Stimulated activated naive CD8-positive, alpha-beta T cell treated with anti-CD3 and anti-CD28 coated beads, Interleukin-15, Interleukin-2, amounts not matched to agents 100 ng/mL and 50 ng/mL, for 24 hours (primary cell): ENCODE data around the gene CABLES1.

Source experiments
- H3K27ac Mint-ChIP-seq: one replicate; pipeline ENCODE4 v1.8.0; 2021; ENCODE audit warnings: mild to moderate bottlenecking, mixed read lengths
- H3K27me3 Mint-ChIP-seq: one replicate; pipeline ENCODE4 v1.8.0; 2021; ENCODE audit warnings: mixed read lengths
- H3K36me3 Mint-ChIP-seq: one replicate; pipeline ENCODE4 v1.8.0; 2021; ENCODE audit warnings: low read depth, mixed read lengths
- H3K4me1 Mint-ChIP-seq: one replicate; pipeline ENCODE4 v1.8.0; 2021; ENCODE audit warnings: low read depth, mixed read lengths
- H3K4me3 Mint-ChIP-seq: one replicate; pipeline ENCODE4 v1.8.0; 2021; ENCODE audit warnings: mild to moderate bottlenecking, mixed read lengths
- H3K9me3 Mint-ChIP-seq: one replicate; pipeline ENCODE4 v1.8.0; 2021; ENCODE audit warnings: mixed read lengths

Gene CABLES1

GRCh38 chr18:23201741-23202140 lies 66.5 kb downstream of the CABLES1 start:
- peaks cover 8% of the 10 kb centered on the region for H3K27me3 Mint-ChIP-seq
- H3K4me1 Mint-ChIP-seq = peaks cover 29% of the 10 kb centered on the region
- peaks cover 6% of the 10 kb centered on the region for H3K9me3 Mint-ChIP-seq
- no peak overlapping the region for H3K4me3 Mint-ChIP-seq
- H3K36me3 Mint-ChIP-seq = peaks cover 14% of the 10 kb centered on the region
- H3K27ac Mint-ChIP-seq = no peak overlapping the region

- peaks cover 14% of the 10 kb centered on the region for H3K9me3 Mint-ChIP-seq
- H3K4me1 Mint-ChIP-seq = peaks cover 52% of the 10 kb centered on the region
- no peak overlapping the region for H3K27ac Mint-ChIP-seq
- H3K36me3 Mint-ChIP-seq = peaks cover 17% of the 10 kb centered on the region
- H3K27me3 Mint-ChIP-seq = peaks cover 8% of the 10 kb centered on the region
- no peak overlapping the region for H3K4me3 Mint-ChIP-seq
Observed at GRCh38 chr18:23203891-23204432, 68.7 kb downstream of the CABLES1 start.

- Mint-ChIP-seq H3K27ac (no peak overlapping the region), H3K27me3 (peaks cover 8% of the 10 kb centered on the region), H3K4me1 (peaks cover 59% of the 10 kb centered on the region), H3K4me3 (no peak overlapping the region), H3K9me3 (peaks cover 14% of the 10 kb centered on the region), H3K36me3 (peaks cover 18% of the 10 kb centered on the region)
Observed at GRCh38 chr18:23204589-23205235, 69.4 kb downstream of the CABLES1 start.

GRCh38 chr18:23205980-23206379 lies 70.7 kb downstream of the CABLES1 start:
- H3K36me3 Mint-ChIP-seq = peaks cover 18% of the 10 kb centered on the region
- peak overlapping the region; percentile 97 for H3K27ac Mint-ChIP-seq
- H3K4me3 Mint-ChIP-seq = peak overlapping the region; percentile 40
- H3K27me3 Mint-ChIP-seq = peaks cover 8% of the 10 kb centered on the region
- peaks cover 66% of the 10 kb centered on the region for H3K4me1 Mint-ChIP-seq
- H3K9me3 Mint-ChIP-seq = peaks cover 14% of the 10 kb centered on the region

GRCh38 chr18:23207191-23207955 lies 72.1 kb downstream of the CABLES1 start:
- peak overlapping the region; percentile 97 for H3K27ac Mint-ChIP-seq
- H3K9me3 Mint-ChIP-seq = peaks cover 12% of the 10 kb centered on the region
- H3K4me1 Mint-ChIP-seq = peaks cover 66% of the 10 kb centered on the region
- no peak overlapping the region for H3K4me3 Mint-ChIP-seq
- H3K36me3 Mint-ChIP-seq = peaks cover 18% of the 10 kb centered on the region
- H3K27me3 Mint-ChIP-seq = peaks cover 6% of the 10 kb centered on the region

- peaks cover 65% of the 10 kb centered on the region for H3K4me1 Mint-ChIP-seq
- peaks cover 3% of the 10 kb centered on the region for H3K27me3 Mint-ChIP-seq
- H3K9me3 Mint-ChIP-seq = peaks cover 10% of the 10 kb centered on the region
- peak overlapping the region; percentile 97 for H3K27ac Mint-ChIP-seq
- H3K4me3 Mint-ChIP-seq = no peak overlapping the region
- H3K36me3 Mint-ChIP-seq = peaks cover 18% of the 10 kb centered on the region
Observed at GRCh38 chr18:23207994-23208393, 72.7 kb downstream of the CABLES1 start.

- Mint-ChIP-seq H3K27ac (peak overlapping the region; percentile 97), H3K36me3 (peaks cover 18% of the 10 kb centered on the region), H3K4me1 (peaks cover 60% of the 10 kb centered on the region), H3K4me3 (peak overlapping the region; percentile 10), H3K9me3 (peaks cover 8% of the 10 kb centered on the region), H3K27me3 (no peaks in the 10 kb centered on the region)
Observed at GRCh38 chr18:23208600-23208999, 73.3 kb downstream of the CABLES1 start.

GRCh38 chr18:23209031-23209430 lies 73.7 kb downstream of the CABLES1 start:
- Mint-ChIP-seq H3K4me3 (peak overlapping the region; percentile 10), H3K4me1 (peaks cover 58% of the 10 kb centered on the region), H3K27ac (peak overlapping the region; percentile 97), H3K36me3 (peaks cover 18% of the 10 kb centered on the region), H3K27me3 (no peaks in the 10 kb centered on the region), H3K9me3 (peaks cover 8% of the 10 kb centered on the region)

- peaks cover 24% of the 10 kb centered on the region for H3K36me3 Mint-ChIP-seq
- no peaks in the 10 kb centered on the region for H3K27me3 Mint-ChIP-seq
- peak overlapping the region; percentile 42 for H3K4me3 Mint-ChIP-seq
- peak overlapping the region; percentile 97 for H3K27ac Mint-ChIP-seq
- peaks cover 8% of the 10 kb centered on the region for H3K9me3 Mint-ChIP-seq
- peaks cover 53% of the 10 kb centered on the region for H3K4me1 Mint-ChIP-seq
Observed at GRCh38 chr18:23209796-23210195, 74.5 kb downstream of the CABLES1 start.

GRCh38 chr18:23210526-23210925 lies 75.2 kb downstream of the CABLES1 start:
- Mint-ChIP-seq H3K9me3 (peaks cover 8% of the 10 kb centered on the region), H3K27ac (no peak overlapping the region)

GRCh38 chr18:23211146-23211545 lies 75.9 kb downstream of the CABLES1 start:
- Mint-ChIP-seq H3K4me3 (no peak overlapping the region), H3K9me3 (peaks cover 8% of the 10 kb centered on the region), H3K36me3 (peaks cover 20% of the 10 kb centered on the region), H3K27ac (no peak overlapping the region), H3K27me3 (no peaks in the 10 kb centered on the region), H3K4me1 (peaks cover 42% of the 10 kb centered on the region)

More at GRCh38 chr18:23210526-23210925, 75.2 kb downstream of the CABLES1 start:
- Mint-ChIP-seq H3K36me3 (peaks cover 20% of the 10 kb centered on the region), H3K4me1 (peaks cover 49% of the 10 kb centered on the region), H3K4me3 (no peak overlapping the region), H3K27me3 (no peaks in the 10 kb centered on the region)

GRCh38 chr18:23212161-23212560 lies 76.9 kb downstream of the CABLES1 start:
- no peak overlapping the region for H3K27ac Mint-ChIP-seq
- no peak overlapping the region for H3K4me3 Mint-ChIP-seq
- peaks cover 20% of the 10 kb centered on the region for H3K36me3 Mint-ChIP-seq
- no peaks in the 10 kb centered on the region for H3K27me3 Mint-ChIP-seq
- peaks cover 8% of the 10 kb centered on the region for H3K9me3 Mint-ChIP-seq
- H3K4me1 Mint-ChIP-seq = peaks cover 32% of the 10 kb centered on the region

GRCh38 chr18:23213200-23213599 lies 77.9 kb downstream of the CABLES1 start:
- Mint-ChIP-seq H3K4me1 (peaks cover 22% of the 10 kb centered on the region), H3K27me3 (no peaks in the 10 kb centered on the region), H3K36me3 (peaks cover 14% of the 10 kb centered on the region), H3K9me3 (peaks cover 6% of the 10 kb centered on the region), H3K4me3 (no peak overlapping the region), H3K27ac (no peak overlapping the region)

GRCh38 chr18:23217781-23218180 lies 82.5 kb downstream of the CABLES1 start:
- Mint-ChIP-seq H3K4me3 (no peak overlapping the region), H3K4me1 (no peaks in the 10 kb centered on the region), H3K27ac (no peak overlapping the region), H3K36me3 (peaks cover 6% of the 10 kb centered on the region), H3K27me3 (no peaks in the 10 kb centered on the region), H3K9me3 (no peaks in the 10 kb centered on the region)

GRCh38 chr18:23220355-23220754 lies 85.1 kb downstream of the CABLES1 start:
- H3K36me3 Mint-ChIP-seq = no peaks in the 10 kb centered on the region
- H3K4me3 Mint-ChIP-seq = no peak overlapping the region
- H3K4me1 Mint-ChIP-seq = peaks cover 2% of the 10 kb centered on the region
- no peaks in the 10 kb centered on the region for H3K27me3 Mint-ChIP-seq
- H3K9me3 Mint-ChIP-seq = no peaks in the 10 kb centered on the region
- no peak overlapping the region for H3K27ac Mint-ChIP-seq
